Stromal cell of bone marrow (primary cell): ENCODE data around the gene NPIPA8.
"Not testable (repeated sequence)": the region's sequence is repeated elsewhere in the genome, so short reads cannot be mapped to it uniquely, and the experiment has no call there.

ENCODE experiments used
- DNase-seq: peaks from one replicate; pipeline ENCODE4 v3.0.0-alpha.2; 2012; ENCODE audit warnings: low read depth

NPIPA8 gene

GRCh38 chr16:18336636-18337035 is at the start of gene NPIPA8:
NPIPA8 (minus strand) TSS chr16:18336736; CDS start chr16:18332662, 4,074 bp downstream.
- DNase-seq, result not testable (repeated sequence)

- DNase-seq, result not testable (repeated sequence)
Measured at GRCh38 chr16:18385285-18385684, 48.7 kb upstream of the NPIPA8 start.

GRCh38 chr16:18384869-18385268 is 48.3 kb upstream of the NPIPA8 start:
- DNase-seq, result not testable (repeated sequence)

GRCh38 chr16:18384098-18384636 is 47.6 kb upstream of the NPIPA8 start:
- not testable (repeated sequence) for DNase-seq

- not testable (repeated sequence) for DNase-seq
Measured at GRCh38 chr16:18382696-18383095, 46.2 kb upstream of the NPIPA8 start.

GRCh38 chr16:18347742-18348141 is 11.2 kb upstream of the NPIPA8 start:
- DNase-seq, result not testable (repeated sequence)

GRCh38 chr16:18346993-18347392 is 10.5 kb upstream of the NPIPA8 start:
- DNase-seq, result not testable (repeated sequence)

GRCh38 chr16:18344634-18345033 is 8.1 kb upstream of the NPIPA8 start:
- DNase-seq, result not testable (repeated sequence)

- not testable (repeated sequence) for DNase-seq
Measured at GRCh38 chr16:18341986-18342385, 5.5 kb upstream of the NPIPA8 start.

- DNase-seq, result not testable (repeated sequence)
Measured at GRCh38 chr16:18341417-18341960, 5.0 kb upstream of the NPIPA8 start.

- not testable (repeated sequence) for DNase-seq
Measured at GRCh38 chr16:18339210-18339609, 2.7 kb upstream of the NPIPA8 start.

GRCh38 chr16:18311811-18312210 is 24.7 kb downstream of the NPIPA8 start:
- DNase-seq, result not testable (repeated sequence)

GRCh38 chr16:18309159-18309558 is 27.4 kb downstream of the NPIPA8 start:
- not testable (repeated sequence) for DNase-seq

- DNase-seq, result not testable (repeated sequence)
Measured at GRCh38 chr16:18307241-18307640, 29.3 kb downstream of the NPIPA8 start.

- DNase-seq, result not testable (repeated sequence)
Measured at GRCh38 chr16:18306066-18306465, 30.5 kb downstream of the NPIPA8 start.

- DNase-seq, result not testable (repeated sequence)
Measured at GRCh38 chr16:18303059-18303706, 33.4 kb downstream of the NPIPA8 start.

- not testable (repeated sequence) for DNase-seq
Measured at GRCh38 chr16:18297714-18298113, 38.8 kb downstream of the NPIPA8 start.

- DNase-seq, result not testable (repeated sequence)
Measured at GRCh38 chr16:18296931-18297330, 39.6 kb downstream of the NPIPA8 start.

- DNase-seq, result not testable (repeated sequence)
Measured at GRCh38 chr16:18294371-18294770, 42.2 kb downstream of the NPIPA8 start.

GRCh38 chr16:18293337-18293956 is 43.1 kb downstream of the NPIPA8 start:
- DNase-seq, result not testable (repeated sequence)

GRCh38 chr16:18290959-18291358 is 45.6 kb downstream of the NPIPA8 start:
- DNase-seq, result not testable (repeated sequence)

- not testable (repeated sequence) for DNase-seq
Measured at GRCh38 chr16:18286342-18286741, 50.2 kb downstream of the NPIPA8 start.

- DNase-seq, result not testable (repeated sequence)
Measured at GRCh38 chr16:18280319-18280718, 56.2 kb downstream of the NPIPA8 start.
